SH-SY5Y (cell line): ENCODE results near the gene KIAA1328.

Source experiments
- GATA2 ChIP-seq: IDR thresholded peaks from 2 replicates; pipeline ENCODE4 v1.6.1; 2011; ENCODE audit warnings: mild to moderate bottlenecking, low read depth, low read length
- GATA3 ChIP-seq: IDR thresholded peaks from 2 replicates; pipeline ENCODE4 v1.6.1; 2011; ENCODE audit warnings: low read depth, mild to moderate bottlenecking, low read length, moderate library complexity

DNA sequence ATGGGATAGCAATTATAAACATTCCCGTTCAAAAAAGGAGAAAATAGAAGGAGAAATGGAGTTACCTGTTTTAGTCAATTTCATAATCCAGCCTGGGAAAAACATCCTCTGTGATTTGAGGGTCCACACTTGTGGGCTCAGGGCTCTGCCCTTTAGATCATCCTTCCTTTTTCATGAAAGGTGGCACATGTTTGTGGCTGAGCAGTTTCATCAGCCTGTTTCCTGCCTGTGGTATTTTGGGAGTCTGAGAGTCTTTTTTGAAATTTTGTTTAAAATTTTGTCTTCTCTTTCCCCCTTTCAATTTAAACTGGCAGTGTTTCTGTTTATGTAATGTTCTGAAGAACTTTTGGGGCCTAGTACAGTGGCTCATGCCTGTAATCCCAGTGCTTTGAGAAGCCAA is 84.0 kb downstream of the KIAA1328 start:
- no peak for TF ChIP-seq GATA2
- no peak for TF ChIP-seq GATA3
